HG02970 (cell line): Measurements from ENCODE around the gene AFF3.

ENCODE experiments used
- ATAC-seq: cut with Tn5 transposase; IDR thresholded peaks from one replicate; pipeline ENCODE4 v1.9.1; 2021; ENCODE audit warnings: mild to moderate bottlenecking, moderate library complexity, moderate number of reproducible peaks; ENCODE audit not compliant: unreplicated experiment, low FRiP score

Gene AFF3

DNA sequence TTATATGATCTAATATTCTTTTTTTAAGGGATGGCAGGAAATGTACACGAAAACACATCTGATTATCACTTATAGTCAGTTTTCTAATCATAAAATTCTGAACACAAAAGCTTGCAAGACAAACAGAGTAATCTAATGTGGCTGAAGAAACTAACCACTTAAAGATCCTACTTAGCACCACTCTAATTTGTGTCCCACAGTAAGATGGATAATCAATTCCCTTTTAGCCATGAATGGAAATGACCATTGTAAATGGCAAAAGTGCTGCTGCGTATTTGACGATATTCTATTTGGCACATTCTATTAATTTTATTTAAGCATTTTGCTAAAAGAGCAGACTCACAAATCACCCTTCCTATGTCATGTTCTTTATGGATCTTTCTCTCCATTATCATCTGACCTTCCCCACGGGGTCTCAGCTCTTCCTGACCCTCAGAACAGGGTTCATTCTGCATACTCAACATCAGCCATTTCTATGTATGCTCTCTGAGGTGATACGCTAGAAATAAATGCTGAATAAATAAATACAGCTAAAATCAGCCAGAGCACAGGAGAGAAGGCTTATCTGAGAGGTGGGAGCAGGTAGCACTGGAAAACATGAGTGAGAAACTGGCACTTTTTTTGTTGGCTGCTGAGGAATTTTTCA, 295.8 kb downstream of the AFF3 start:
- ATAC-seq, result no peak

DNA sequence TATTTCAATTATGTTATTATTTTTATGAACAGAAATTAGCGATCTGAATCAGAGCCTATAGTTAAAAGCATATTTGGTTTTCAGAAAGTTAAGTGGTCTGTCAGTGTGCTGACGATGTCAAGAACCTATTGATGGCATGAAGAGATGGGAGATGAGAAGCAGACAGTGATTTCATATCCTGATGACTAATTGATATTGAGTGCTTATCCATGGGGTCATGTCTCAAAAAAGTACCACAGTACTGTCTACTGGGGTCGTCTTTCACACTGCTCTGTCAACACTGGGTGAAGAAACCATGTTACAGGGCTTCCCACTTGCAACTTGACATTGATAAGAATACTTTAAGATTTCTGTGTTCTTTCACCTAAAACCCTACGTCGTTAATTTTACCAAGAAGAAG, 297.1 kb downstream of the AFF3 start:
- no peak for ATAC-seq

DNA sequence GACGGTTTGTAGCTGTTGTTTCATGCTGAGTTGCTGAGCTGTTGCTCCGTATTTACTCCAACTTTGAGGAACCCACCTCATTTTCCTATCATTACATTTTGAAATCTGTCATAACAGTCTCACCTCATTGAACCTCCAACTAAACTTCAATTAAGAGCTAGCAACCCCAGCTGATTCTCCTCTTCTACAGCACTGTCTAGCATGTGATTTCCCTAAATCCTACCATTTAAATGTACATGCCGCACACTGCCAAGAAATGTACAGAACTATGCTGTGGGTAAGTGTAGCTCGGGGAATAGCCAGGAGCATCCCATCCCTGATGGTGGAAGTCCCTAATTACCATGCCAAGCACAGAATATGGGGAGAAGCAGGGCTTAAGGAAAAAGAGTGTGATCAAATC, 299.9 kb downstream of the AFF3 start:
- no peak for ATAC-seq

GRCh38 chr2:99841749-99842148, 300.6 kb downstream of the AFF3 start:
- no peak for ATAC-seq

DNA sequence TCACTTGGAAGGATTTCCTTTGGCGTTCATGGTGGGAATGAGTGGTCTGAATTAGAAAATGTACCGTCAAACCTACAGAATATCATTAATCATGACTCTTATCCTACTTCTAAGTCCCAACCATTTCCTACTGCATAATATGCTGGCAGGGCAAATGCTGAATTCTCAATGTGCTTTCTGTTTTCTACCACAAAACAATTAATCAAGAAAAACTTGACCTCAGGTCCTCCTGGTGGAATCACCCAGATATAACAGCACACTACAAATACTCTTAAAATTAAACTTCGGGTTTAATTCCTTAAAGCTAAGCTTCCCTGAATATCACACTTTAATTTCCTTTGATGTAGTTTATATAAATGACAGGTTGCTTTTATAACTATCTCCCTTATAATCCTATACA, 301.6 kb downstream of the AFF3 start:
- no peak for ATAC-seq

- ATAC-seq, result no peak
Observed at GRCh38 chr2:99836690-99837605, 305.4 kb downstream of the AFF3 start.

DNA sequence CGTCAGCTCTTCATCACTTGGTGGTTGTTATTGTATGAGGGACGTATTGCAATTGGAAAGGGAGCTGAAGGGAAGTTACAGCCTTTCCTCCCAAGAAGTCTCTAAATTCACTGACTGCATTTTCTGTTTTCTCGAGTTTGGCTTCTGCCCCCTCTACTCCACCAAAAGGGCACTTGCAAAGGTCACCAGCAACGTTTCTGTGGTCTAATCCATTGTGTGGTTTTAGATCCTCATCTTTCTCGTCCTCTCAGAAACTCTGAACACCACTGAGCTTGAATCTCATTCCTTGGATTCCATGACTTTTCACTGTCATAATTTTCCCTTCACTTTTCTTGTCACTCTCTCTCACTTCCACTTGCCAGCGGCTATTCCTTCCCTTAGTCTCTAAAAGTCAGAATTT, 308.0 kb downstream of the AFF3 start:
- ATAC-seq, result no peak

GRCh38 chr2:99833586-99834201, 308.7 kb downstream of the AFF3 start:
- no peak for ATAC-seq

GRCh38 chr2:99832926-99833325, 309.5 kb downstream of the AFF3 start:
- no peak for ATAC-seq

DNA sequence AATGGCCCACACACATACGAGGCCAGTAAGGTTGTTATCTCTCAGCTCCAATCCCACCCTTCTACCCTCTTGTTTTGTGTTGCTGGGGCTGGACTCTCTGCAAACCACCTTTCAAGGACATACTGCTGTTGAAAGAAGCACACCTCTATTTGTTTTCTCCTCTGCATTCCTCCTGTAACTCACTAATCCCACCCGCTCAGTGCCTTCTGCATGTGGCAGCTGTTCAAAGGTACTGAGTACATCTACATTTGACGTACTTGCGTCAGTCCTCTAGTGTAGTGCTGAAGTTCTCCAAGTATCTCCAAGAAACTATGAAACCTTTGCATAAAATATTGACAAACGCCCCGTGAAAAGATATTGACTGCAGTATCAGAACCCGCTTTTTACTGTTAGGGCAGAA, 310.6 kb downstream of the AFF3 start:
- ATAC-seq, result no peak

GRCh38 chr2:99827296-99827999, 314.9 kb downstream of the AFF3 start:
- no peak for ATAC-seq

DNA sequence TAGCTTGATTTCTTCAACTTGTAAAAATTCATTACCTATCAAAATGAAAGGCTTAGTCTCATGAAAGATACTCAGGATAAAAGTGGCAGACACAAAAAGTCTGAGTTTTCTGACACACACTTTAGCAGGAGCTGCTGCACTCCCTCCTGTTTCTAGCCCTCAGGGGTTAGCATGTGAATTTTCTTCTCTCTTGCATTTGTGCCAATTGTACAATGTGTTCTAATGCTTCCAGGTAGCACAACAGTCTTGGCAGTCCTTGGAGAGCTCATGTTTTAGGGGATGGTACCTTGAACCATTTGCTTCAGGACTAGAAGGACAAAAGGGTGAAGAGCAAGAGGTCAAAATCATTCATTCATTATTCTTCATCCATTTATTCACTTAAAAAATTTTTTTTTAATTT, 316.8 kb downstream of the AFF3 start:
- no peak for ATAC-seq

- no peak for ATAC-seq
Observed at GRCh38 chr2:99824758-99825157, 317.6 kb downstream of the AFF3 start.

GRCh38 chr2:99822474-99823207, 319.7 kb downstream of the AFF3 start:
- no peak for ATAC-seq

DNA sequence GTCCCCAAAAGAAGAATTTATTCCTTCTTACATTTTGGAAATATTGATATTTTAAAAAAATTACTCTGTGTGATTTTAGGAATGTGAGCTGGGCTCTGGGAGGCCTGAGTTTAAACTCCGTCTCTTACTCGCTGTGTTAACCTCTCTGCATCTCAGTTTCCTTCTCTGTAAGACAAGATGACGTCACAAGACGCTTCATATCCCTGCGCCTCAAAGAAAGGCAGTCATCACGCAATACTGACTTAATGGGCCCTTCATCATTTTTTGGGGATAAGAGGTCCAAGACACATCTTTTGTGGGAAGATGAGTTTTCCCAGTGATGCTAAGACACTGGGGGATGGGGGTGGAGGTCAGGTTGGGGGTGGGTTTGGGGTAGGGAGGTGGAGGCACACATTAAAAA, 320.4 kb downstream of the AFF3 start:
- no peak for ATAC-seq

DNA sequence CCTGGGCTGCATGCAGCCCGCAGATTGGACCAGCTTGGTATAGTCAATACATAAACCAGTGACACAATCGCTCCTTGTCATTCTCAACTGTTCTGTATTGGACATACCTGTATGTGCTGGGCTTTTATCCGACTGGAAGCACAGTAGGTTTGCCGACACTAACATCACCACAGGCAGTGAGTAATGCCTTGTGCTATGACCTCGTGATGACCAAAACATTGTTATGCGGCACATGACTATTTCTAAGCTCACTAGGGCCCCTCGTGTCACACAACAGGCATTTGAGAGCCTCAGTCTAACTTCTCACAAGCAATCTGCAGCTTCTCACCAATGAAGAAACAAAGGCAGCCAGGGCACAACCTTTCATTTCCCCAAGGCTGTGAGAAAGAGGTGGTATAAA, 320.8 kb downstream of the AFF3 start:
- no peak for ATAC-seq

GRCh38 chr2:99821039-99821438, 321.4 kb downstream of the AFF3 start:
- no peak for ATAC-seq

DNA sequence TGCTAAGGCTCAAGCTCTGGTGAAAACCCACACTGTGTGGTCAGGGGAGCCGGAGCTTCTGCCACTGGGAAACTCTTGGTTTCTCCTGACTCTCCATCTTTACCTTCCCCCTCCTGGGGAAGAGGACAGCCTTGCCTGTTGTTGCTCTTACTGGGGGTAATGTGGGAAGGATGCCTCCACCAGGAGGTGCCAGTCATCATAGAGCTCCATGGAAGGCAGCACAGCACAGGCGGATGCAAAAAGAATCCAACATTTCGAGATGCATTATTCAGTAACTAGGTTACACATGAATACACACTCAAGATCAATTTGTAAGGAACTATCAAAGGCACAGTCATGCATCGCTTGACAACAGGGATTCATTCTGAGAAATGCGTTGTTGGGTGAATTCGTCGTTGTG, 322.6 kb downstream of the AFF3 start:
- no peak for ATAC-seq

- no peak for ATAC-seq
Observed at GRCh38 chr2:99818842-99819241, 323.5 kb downstream of the AFF3 start.

DNA sequence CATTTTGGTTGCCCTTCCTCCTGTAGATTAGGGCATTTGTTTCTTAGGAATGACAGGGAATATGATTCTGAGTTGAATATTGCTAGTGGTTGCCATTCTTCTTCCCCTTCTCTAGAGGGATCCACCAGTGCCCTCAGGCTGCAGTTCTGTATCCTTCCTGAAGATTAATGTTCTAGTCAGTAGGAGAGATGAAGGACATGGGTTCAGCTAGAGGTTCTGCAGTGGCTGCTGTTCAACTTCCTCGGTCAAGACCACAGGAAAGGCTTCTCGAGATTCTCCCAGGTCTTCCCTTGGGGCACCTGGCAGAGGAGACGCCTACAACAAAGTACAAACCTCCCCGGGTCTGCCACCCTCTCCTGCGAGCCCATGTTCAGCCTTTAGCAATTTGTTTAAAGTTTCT, 325.5 kb downstream of the AFF3 start:
- ATAC-seq, result no peak
